HCT116 (cell line): ENCODE measurements around the gene TMEM44.

ENCODE experiments used
- ATF3 ChIP-seq: IDR thresholded peaks from 2 replicates; pipeline ENCODE4 v1.6.1; 2012
- CEBPB ChIP-seq: IDR thresholded peaks from 2 replicates; pipeline ENCODE4 v1.6.1; 2012; ENCODE audit warnings: low read depth
- CTCF ChIP-seq, 3 experiments: fragments of 200-600 bp in 1 of 3; sonication (generic) in 1 of 3; IDR thresholded peaks in 2 of 3; conservative IDR thresholded peaks in 1 of 3; 2 replicates each; pipeline ENCODE4 v1.5.1; 2012 to 2017; ENCODE audit warnings: low read depth in 2 of 3, low read length in 2 of 3, antibody characterized with exemption in 1 of 3, borderline replicate concordance in 1 of 3, control low read depth in 1 of 3, mild to moderate bottlenecking in 1 of 3, mixed read lengths in 1 of 3, mixed run types in 1 of 3, moderate library complexity in 1 of 3; ENCODE audit not compliant: insufficient read depth in 1 of 3
- EGR1 ChIP-seq: IDR thresholded peaks from 2 replicates; pipeline ENCODE4 v1.6.1; 2012; ENCODE audit warnings: low read depth
- EZH2 ChIP-seq: fragments of 200-600 bp; sonication (generic); IDR thresholded peaks from 2 replicates; pipeline ENCODE4 v1.6.1; 2017; ENCODE audit warnings: antibody characterized with exemption, mixed run types
- EZH2phosphoT487 ChIP-seq: fragments of 200-600 bp; IDR thresholded peaks from 2 replicates; pipeline ENCODE4 v1.6.1; 2018; ENCODE audit warnings: antibody characterized with exemption, borderline replicate concordance
- POLR2A ChIP-seq: IDR thresholded peaks from 2 replicates; pipeline ENCODE4 v1.7.0; 2011; ENCODE audit warnings: borderline replicate concordance; ENCODE audit not compliant: insufficient read depth, insufficient read length; ENCODE audit errors: extremely low read depth
- POLR2AphosphoS5 ChIP-seq: IDR thresholded peaks from 2 replicates; pipeline ENCODE4 v1.6.1; 2011; ENCODE audit warnings: mild to moderate bottlenecking, low read depth, low read length, moderate library complexity
- RAD21 ChIP-seq: IDR thresholded peaks from 2 replicates; pipeline ENCODE4 v1.6.1; 2012; ENCODE audit warnings: low read depth, mild to moderate bottlenecking
- REST ChIP-seq: IDR thresholded peaks from 2 replicates; pipeline ENCODE4 v1.6.1; 2012; ENCODE audit warnings: low read depth
- SIN3A ChIP-seq: IDR thresholded peaks from 2 replicates; pipeline ENCODE4 v1.6.1; 2012; ENCODE audit warnings: low read depth
- SP1 ChIP-seq: IDR thresholded peaks from 2 replicates; pipeline ENCODE4 v1.6.1; 2012; ENCODE audit warnings: low read depth
- TCF7L2 ChIP-seq: IDR thresholded peaks from 2 replicates; pipeline ENCODE4 v1.7.0; 2011; ENCODE audit warnings: borderline replicate concordance, inconsistent platforms; ENCODE audit not compliant: insufficient read depth, insufficient read length; ENCODE audit errors: extremely low read depth

- TF ChIP-seq SP1 = no peak
- TF ChIP-seq EGR1 = no peak
- TF ChIP-seq CEBPB = no peak
- TF ChIP-seq CTCF (IDR thresholded peaks at IDR 0.05 in 2 of 3, conservative IDR thresholded peaks at IDR 0.05 in 1 of 3; ENCODE audit: borderline replicate concordance in 1 of 3, insufficient read depth in 1 of 3, low read depth in 2 of 3, low read length in 2 of 3) = no peak
- TF ChIP-seq ATF3 = no peak
- TF ChIP-seq SIN3A = no peak
- no peak for TF ChIP-seq POLR2A
- no peak for TF ChIP-seq REST
- no peak for TF ChIP-seq POLR2AphosphoS5
- TF ChIP-seq RAD21 = no peak
- no peak for TF ChIP-seq EZH2
- no peak for TF ChIP-seq EZH2phosphoT487
- no peak for TF ChIP-seq TCF7L2
Measured at GRCh38 chr3:194642769-194643168, 9.6 kb upstream of the TMEM44 start.
